A673 (cell line): ENCODE measurements around the gene NTSR2.

Experiments used
- EZH2 ChIP-seq: fragments of 200-600 bp; sonication (generic); IDR thresholded peaks from 2 replicates; pipeline ENCODE4 v1.6.1; 2017; ENCODE audit warnings: borderline replicate concordance, low read depth, mild to moderate bottlenecking, mixed read lengths, antibody characterized with exemption, low read length; ENCODE audit not compliant: poor library complexity, severe bottlenecking
- TF ChIP-seq, protein P1 (sequence below): fragments of 300-800, 200-600 bp; sonication (generic); conservative IDR thresholded peaks from 2 replicates; pipeline ENCODE4 v1.5.1; 2017; ENCODE audit warnings: low read depth, mild to moderate bottlenecking, antibody characterized with exemption, low read length, moderate library complexity, mixed read lengths

- TF ChIP-seq EZH2 = no peak
- TF ChIP-seq, protein P1, sequence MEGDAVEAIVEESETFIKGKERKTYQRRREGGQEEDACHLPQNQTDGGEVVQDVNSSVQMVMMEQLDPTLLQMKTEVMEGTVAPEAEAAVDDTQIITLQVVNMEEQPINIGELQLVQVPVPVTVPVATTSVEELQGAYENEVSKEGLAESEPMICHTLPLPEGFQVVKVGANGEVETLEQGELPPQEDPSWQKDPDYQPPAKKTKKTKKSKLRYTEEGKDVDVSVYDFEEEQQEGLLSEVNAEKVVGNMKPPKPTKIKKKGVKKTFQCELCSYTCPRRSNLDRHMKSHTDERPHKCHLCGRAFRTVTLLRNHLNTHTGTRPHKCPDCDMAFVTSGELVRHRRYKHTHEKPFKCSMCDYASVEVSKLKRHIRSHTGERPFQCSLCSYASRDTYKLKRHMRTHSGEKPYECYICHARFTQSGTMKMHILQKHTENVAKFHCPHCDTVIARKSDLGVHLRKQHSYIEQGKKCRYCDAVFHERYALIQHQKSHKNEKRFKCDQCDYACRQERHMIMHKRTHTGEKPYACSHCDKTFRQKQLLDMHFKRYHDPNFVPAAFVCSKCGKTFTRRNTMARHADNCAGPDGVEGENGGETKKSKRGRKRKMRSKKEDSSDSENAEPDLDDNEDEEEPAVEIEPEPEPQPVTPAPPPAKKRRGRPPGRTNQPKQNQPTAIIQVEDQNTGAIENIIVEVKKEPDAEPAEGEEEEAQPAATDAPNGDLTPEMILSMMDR = no peak
These were observed 40.2 kb upstream of the NTSR2 start for GRCh38 chr2:11710210-11710609.
